ENCODE measurements around the gene LRCH2.

The LRCH2 gene

DNA sequence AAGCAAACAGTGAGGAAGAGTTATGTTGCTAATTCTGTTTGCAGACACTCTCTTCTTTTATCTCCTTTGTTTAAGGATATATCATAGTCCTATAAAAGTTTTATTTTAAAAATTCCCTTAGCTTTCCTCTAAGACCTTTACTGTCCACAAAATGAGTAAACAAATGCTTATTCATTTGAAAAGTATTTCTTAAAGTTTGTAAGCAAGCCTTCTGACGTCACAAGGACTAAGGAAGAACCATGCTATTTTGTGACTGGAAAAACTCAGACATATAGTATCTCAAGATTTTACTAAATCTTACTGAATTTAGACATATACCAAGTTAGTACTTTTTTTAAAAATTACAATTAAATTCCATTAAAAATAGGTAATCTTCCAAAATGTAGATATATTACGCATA, 49.9 kb downstream of the LRCH2 start:
- H3K4me3 ChIP-seq (ENCODE audit: low read length): no peak overlapping the region
- TF ChIP-seq, protein P1, sequence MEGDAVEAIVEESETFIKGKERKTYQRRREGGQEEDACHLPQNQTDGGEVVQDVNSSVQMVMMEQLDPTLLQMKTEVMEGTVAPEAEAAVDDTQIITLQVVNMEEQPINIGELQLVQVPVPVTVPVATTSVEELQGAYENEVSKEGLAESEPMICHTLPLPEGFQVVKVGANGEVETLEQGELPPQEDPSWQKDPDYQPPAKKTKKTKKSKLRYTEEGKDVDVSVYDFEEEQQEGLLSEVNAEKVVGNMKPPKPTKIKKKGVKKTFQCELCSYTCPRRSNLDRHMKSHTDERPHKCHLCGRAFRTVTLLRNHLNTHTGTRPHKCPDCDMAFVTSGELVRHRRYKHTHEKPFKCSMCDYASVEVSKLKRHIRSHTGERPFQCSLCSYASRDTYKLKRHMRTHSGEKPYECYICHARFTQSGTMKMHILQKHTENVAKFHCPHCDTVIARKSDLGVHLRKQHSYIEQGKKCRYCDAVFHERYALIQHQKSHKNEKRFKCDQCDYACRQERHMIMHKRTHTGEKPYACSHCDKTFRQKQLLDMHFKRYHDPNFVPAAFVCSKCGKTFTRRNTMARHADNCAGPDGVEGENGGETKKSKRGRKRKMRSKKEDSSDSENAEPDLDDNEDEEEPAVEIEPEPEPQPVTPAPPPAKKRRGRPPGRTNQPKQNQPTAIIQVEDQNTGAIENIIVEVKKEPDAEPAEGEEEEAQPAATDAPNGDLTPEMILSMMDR (conservative IDR thresholded peaks at IDR 0.05; ENCODE audit: low read depth, low read length): no peak
- DNase-seq (ENCODE audit: low read depth): no peak

DNA sequence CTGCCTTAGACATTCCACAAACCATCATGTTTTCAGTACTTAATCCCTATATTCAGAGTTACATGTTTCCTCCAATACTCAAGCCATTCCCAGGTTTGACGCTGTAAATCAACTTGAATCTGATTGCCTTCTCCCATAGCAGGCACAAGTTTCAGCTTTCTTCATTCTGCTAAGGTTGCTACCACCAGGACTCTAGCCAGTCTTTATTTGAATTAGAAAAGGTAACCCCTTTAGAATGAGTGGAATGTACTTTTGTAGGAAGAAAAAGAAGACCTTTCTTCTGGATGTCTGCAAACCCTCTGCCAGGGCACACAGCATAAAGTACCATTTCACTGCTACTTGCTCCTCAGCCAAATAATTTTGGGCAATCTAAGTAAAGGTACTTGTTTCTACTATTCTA, 55.4 kb downstream of the LRCH2 start:
- H3K4me3 ChIP-seq (ENCODE audit: low read length): no peak overlapping the region
- TF ChIP-seq, protein P1 (conservative IDR thresholded peaks at IDR 0.05; ENCODE audit: low read depth, low read length): no peak
- DNase-seq (ENCODE audit: low read depth): no peak

DNA sequence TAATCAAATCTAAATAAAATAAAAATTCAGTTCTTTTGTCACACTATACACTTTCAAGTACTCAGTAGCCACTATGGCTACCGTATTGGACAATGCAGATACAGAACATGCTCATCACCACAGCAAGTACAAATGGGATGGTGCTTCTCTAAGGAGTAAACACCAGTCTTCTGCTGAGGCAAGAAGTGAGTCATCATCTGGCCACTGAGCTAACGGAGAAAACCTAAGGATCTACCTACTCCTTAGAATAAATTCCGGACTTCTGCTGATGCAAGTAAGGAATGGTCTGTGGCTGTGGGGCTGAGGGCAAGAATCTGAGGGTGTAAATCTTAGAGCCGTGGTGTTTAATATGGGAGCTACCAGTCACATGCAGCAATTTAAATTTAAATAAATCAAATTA, 56.0 kb downstream of the LRCH2 start:
- no peak for DNase-seq (ENCODE audit: low read depth)
- TF ChIP-seq, protein P1 (conservative IDR thresholded peaks at IDR 0.05; ENCODE audit: low read depth, low read length): no peak

DNA sequence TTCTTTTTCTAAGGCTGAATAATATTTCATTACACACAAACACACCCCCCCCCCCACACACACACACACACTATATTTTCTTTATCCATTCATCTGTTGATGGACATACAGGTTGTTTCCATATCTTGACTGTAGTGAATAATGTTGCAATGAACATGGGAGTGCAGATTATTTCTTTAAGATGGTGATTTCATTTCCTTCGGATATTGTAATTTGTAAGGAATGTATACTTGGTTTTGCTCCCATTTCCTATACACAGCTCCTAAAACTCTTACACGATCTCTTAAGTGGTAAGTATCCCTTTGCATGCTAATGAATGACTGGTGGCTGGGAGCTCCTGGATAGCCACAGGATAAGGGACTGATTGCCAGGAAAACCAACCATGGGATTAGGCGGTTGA, 59.3 kb downstream of the LRCH2 start:
- no peak overlapping the region for H3K4me3 ChIP-seq (ENCODE audit: low read length)
- no peak for DNase-seq (ENCODE audit: low read depth)
- TF ChIP-seq, protein P1 (conservative IDR thresholded peaks at IDR 0.05; ENCODE audit: low read depth, low read length): no peak

More for the DNA sequence above, 56.0 kb downstream of the LRCH2 start:
- no peak overlapping the region for H3K4me3 ChIP-seq (ENCODE audit: low read length)

DNA sequence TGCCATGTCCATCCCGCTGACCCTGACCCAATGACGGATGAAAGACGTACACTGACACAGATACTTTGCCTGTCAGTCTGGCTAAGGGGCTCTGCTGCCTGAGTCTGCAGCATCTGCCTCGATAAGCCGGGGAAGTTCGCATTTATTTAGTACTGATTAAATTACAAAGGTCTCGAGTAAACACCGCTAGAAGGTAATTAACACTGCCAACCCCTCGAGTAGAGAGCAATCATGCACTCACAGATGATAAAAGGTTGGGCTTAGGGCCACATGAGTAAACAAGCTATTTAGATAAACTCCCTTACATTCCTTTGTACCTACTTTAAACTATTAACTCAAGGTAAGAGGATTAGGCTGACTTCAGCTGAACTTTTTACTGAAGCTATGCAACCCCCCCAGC, 60.7 kb downstream of the LRCH2 start:
- peak; percentile 1 for DNase-seq (ENCODE audit: low read depth)
- H3K4me3 ChIP-seq (ENCODE audit: low read length): no peak overlapping the region
- TF ChIP-seq, protein P1 (conservative IDR thresholded peaks at IDR 0.05; ENCODE audit: low read depth, low read length): no peak

DNA sequence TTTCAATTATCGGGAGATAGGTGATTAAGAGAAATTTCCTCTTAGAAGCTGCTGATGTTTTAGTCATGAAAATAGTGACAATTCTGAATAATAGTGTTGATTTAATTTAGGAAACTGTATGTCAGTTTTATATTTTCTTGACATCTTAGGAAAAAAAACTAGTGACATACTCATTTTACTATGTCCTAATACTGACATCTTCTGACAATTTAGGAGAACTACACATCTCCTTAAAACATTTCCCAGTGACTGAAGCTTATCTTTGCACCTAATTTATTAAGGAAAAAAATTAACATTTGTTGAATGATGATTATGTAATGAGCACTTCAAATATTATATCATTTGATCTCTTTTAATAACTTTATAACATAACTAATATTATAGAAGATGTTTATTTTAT, 86.7 kb downstream of the LRCH2 start:
- TF ChIP-seq, protein P1 (conservative IDR thresholded peaks at IDR 0.05; ENCODE audit: low read depth, low read length): peak; percentile 49
- no peak overlapping the region for H3K4me3 ChIP-seq (ENCODE audit: low read length)
- DNase-seq (ENCODE audit: low read depth): peak; percentile 2

DNA sequence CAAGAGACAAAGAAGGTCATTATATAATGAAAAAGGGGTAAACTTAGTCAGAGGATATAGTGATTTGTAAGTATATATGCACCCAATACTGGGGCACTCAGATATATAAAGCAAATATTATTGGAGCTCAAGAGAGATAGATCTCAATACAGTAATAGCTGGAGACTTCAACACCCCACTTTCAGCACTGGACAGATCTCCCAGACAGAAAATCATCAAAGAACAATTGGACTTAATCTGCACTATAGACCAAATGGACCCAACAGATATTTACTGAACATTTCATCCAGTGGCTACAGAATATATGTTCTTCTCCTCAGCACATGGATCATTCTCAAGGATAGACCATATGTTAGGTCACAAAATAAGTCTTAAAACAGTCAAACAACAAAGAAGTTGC, 91.8 kb downstream of the LRCH2 start:
- no peak overlapping the region for H3K4me3 ChIP-seq (ENCODE audit: low read length)
- DNase-seq (ENCODE audit: low read depth): no peak
- TF ChIP-seq, protein P1 (conservative IDR thresholded peaks at IDR 0.05; ENCODE audit: low read depth, low read length): no peak

Data from retinal pigment epithelial cell (primary cell).